Activated CD8-positive, alpha-beta memory T cell treated with anti-CD3 and anti-CD28 coated beads, Interleukin-2, amount 50 U/mL, for 24 hours (primary cell): ENCODE measurements around the gene RNASE9.
"Not testable (repeated sequence)": the region's sequence is repeated elsewhere in the genome, so short reads cannot be mapped to it uniquely, and the experiment has no call there.

Source experiments
- DNase-seq: peaks from one replicate; pipeline ENCODE4 v3.0.0-alpha.2; 2020; ENCODE audit errors: extremely low read depth

Gene RNASE9

GRCh38 chr14:20572382-20572990 lies 11.6 kb upstream of the RNASE9 start:
- not testable (repeated sequence) for DNase-seq

- DNase-seq = not testable (repeated sequence)
Measured at GRCh38 chr14:20570720-20571119, 9.9 kb upstream of the RNASE9 start.

GRCh38 chr14:20569865-20570264 lies 9.0 kb upstream of the RNASE9 start:
- not testable (repeated sequence) for DNase-seq

- DNase-seq = no peak
Measured at GRCh38 chr14:20569066-20569465, 8.2 kb upstream of the RNASE9 start.

GRCh38 chr14:20568393-20568792 lies 7.5 kb upstream of the RNASE9 start:
- DNase-seq = no peak

GRCh38 chr14:20567199-20567598 lies 6.4 kb upstream of the RNASE9 start:
- not testable (repeated sequence) for DNase-seq

- no peak for DNase-seq
Measured at GRCh38 chr14:20564501-20564997, 3.7 kb upstream of the RNASE9 start.

GRCh38 chr14:20563971-20564370 lies 3.1 kb upstream of the RNASE9 start:
- no peak for DNase-seq

GRCh38 chr14:20559461-20559904 lies 1.4 kb downstream of the RNASE9 start:
- DNase-seq = no peak

GRCh38 chr14:20557212-20557542 lies 3.7 kb downstream of the RNASE9 start:
- no peak for DNase-seq

GRCh38 chr14:20556500-20557211 lies 4.2 kb downstream of the RNASE9 start:
- no peak for DNase-seq

- no peak for DNase-seq
Measured at GRCh38 chr14:20555845-20556244, 5.0 kb downstream of the RNASE9 start.

GRCh38 chr14:20553024-20553423 lies 7.8 kb downstream of the RNASE9 start:
- no peak for DNase-seq

- no peak for DNase-seq
Measured at GRCh38 chr14:20551606-20552005, 9.2 kb downstream of the RNASE9 start.

GRCh38 chr14:20550926-20551325 lies 9.9 kb downstream of the RNASE9 start:
- no peak for DNase-seq

- DNase-seq = no peak
Measured at GRCh38 chr14:20548414-20549158, 12.3 kb downstream of the RNASE9 start.

GRCh38 chr14:20546877-20547276 lies 14.0 kb downstream of the RNASE9 start:
- DNase-seq = no peak

GRCh38 chr14:20539906-20540305 lies 20.9 kb downstream of the RNASE9 start:
- DNase-seq = no peak

- peak; percentile 44 for DNase-seq
Measured at GRCh38 chr14:20530771-20531571, 29.9 kb downstream of the RNASE9 start.

GRCh38 chr14:20529806-20530205 lies 31.0 kb downstream of the RNASE9 start:
- no peak for DNase-seq

- DNase-seq = no peak
Measured at GRCh38 chr14:20524027-20524426, 36.8 kb downstream of the RNASE9 start.

- no peak for DNase-seq
Measured at GRCh38 chr14:20522332-20522731, 38.5 kb downstream of the RNASE9 start.
